DOHH2 (cell line): ENCODE data around the gene PRPF40A.

ENCODE experiments used
- CTCF ChIP-seq: fragments of 200-600 bp; sonication (generic); IDR thresholded peaks from one replicate; pipeline ENCODE4 v1.5.1; 2014; ENCODE audit warnings: antibody characterized with exemption, mild to moderate bottlenecking, low read depth, low read length; ENCODE audit not compliant: poor library complexity, severe bottlenecking
- EZH2phosphoT487 ChIP-seq: fragments of 200-600 bp; sonication (generic); IDR thresholded peaks from 2 replicates; pipeline ENCODE4 v1.6.1; 2017; ENCODE audit warnings: borderline replicate concordance, mild to moderate bottlenecking, antibody characterized with exemption, low read length, moderate library complexity, mixed read lengths

GRCh38 chr2:152638590-152638989, 78.7 kb downstream of the PRPF40A start:
- TF ChIP-seq CTCF (no peak), EZH2phosphoT487 (no peak)
